ENCODE data around the gene SEZ6L2. TPM values are rescaled to one million over a fixed set of nuclear protein-coding genes. Genes with fewer than 3 reads are reported as not detected.

Gene SEZ6L2
- total and polyA plus RNA-seq, 9 of the 15 experiments (the other 6 are each of a cell fraction or from before 2014, with no cell fraction given), result 0.10 to 2.1 (median 0.72) TPM

DNA sequence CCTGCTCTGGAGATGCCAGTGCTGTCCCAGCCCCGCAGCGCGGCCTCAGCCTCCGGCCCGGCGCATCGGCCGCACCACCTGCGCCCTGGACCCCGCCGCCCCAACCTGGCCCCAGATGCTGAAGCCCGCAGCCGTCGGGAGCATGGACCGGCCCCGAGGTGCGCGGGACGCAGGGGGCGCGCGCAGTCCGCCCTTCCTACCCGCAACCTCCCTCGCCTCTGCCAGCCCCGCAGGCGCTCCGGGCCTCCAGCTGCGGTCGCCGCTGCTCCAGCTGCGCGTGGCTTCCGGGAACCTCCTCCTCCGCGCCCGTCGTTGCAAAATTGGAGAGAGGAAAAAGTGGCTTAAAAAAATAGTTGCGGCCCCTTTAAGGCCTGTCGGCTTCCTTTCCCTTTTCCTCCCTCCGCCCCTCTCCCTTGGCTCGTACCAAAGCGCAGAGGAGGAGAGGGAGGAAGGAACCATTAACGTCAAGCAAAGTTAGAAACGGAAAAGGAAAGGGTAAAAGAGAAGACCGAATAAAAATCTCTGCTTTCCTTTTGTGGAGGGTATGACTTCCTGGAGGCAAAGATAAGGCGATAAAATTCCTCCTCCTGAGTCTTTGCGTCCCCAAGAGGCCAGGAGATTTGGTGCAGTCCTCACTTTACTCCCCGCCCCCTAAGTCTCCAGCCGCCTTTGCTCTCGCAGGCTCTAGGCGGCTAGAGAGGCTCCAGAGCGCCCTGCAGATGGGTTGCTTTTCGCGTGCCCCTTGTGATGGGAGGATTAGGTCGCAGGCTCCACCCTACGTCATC is 36.3 kb downstream of the SEZ6L2 start, which contains the start of gene CDIPT (continued):
- TF ChIP-seq MTA3 (IDR thresholded peaks at IDR 0.05; ENCODE audit: borderline replicate concordance), result peak; percentile 69; the same call in 1 of the 2 replicates
- no peak for TF ChIP-seq FUS (optimal IDR thresholded peaks at IDR 0.05; ENCODE audit: low read depth, low read length)
- TF ChIP-seq NFE2 (IDR thresholded peaks at IDR 0.05; ENCODE audit: low read depth), result peak; percentile 14; the same call in 1 of the 2 replicates
- TF ChIP-seq, protein P1, sequence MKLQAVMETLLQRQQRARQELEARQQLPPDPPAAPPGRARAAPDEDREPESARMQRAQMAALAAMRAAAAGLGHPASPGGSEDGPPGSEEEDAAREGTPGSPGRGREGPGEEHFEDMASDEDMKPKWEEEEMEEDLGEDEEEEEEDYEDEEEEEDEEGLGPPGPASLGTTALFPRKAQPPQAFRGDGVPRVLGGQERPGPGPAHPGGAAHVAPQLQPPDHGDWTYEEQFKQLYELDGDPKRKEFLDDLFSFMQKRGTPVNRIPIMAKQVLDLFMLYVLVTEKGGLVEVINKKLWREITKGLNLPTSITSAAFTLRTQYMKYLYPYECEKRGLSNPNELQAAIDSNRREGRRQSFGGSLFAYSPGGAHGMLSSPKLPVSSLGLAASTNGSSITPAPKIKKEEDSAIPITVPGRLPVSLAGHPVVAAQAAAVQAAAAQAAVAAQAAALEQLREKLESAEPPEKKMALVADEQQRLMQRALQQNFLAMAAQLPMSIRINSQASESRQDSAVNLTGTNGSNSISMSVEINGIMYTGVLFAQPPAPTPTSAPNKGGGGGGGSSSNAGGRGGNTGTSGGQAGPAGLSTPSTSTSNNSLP (IDR thresholded peaks at IDR 0.05; ENCODE audit: borderline replicate concordance, low read depth, low read length), result no peak
- peak; percentile 67 to 95; a peak in 2 of 4 replicates for TF ChIP-seq SIN3A (IDR thresholded peaks at IDR 0.05; ENCODE audit: borderline replicate concordance in 2 of 2, control insufficient read depth in 1 of 2, low read depth in 2 of 2, low read length in 2 of 2)
- TF ChIP-seq, protein P2, sequence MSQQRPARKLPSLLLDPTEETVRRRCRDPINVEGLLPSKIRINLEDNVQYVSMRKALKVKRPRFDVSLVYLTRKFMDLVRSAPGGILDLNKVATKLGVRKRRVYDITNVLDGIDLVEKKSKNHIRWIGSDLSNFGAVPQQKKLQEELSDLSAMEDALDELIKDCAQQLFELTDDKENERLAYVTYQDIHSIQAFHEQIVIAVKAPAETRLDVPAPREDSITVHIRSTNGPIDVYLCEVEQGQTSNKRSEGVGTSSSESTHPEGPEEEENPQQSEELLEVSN (IDR thresholded peaks at IDR 0.05; ENCODE audit: borderline replicate concordance in 1 of 2, extremely low read depth in 1 of 2, insufficient read depth in 1 of 2, insufficient read length in 1 of 2, low read depth in 1 of 2, low read length in 1 of 2, poor library complexity in 1 of 2, severe bottlenecking in 1 of 2), result peak in 1 of 2 experiments; percentile 41
- no peak for TF ChIP-seq SRSF9 (IDR thresholded peaks at IDR 0.05; ENCODE audit: borderline replicate concordance, low read depth, low read length)
- TF ChIP-seq MECOM (CRISPR knock-in tag; IDR thresholded peaks at IDR 0.05), result no peak
- peak; percentile 47 to 79; a peak in 2 of 4 replicates for TF ChIP-seq ETV6 (IDR thresholded peaks at IDR 0.05; ENCODE audit: borderline replicate concordance in 1 of 2, low read depth in 2 of 2, low read length in 1 of 2)
- no peak for TF ChIP-seq ETV6 (CRISPR knock-in tag; IDR thresholded peaks at IDR 0.05; ENCODE audit: borderline replicate concordance)
- TF ChIP-seq, protein P3, sequence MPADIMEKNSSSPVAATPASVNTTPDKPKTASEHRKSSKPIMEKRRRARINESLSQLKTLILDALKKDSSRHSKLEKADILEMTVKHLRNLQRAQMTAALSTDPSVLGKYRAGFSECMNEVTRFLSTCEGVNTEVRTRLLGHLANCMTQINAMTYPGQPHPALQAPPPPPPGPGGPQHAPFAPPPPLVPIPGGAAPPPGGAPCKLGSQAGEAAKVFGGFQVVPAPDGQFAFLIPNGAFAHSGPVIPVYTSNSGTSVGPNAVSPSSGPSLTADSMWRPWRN (IDR thresholded peaks at IDR 0.05; ENCODE audit: low read depth), result 0 out of 2 replicates have a peak, but pooled peaks have one; percentile 39
- no peak for TF ChIP-seq FOXA3 (CRISPR knock-in tag; conservative IDR thresholded peaks at IDR 0.05 in 1 of 2, IDR thresholded peaks at IDR 0.05 in 1 of 2)
- TF ChIP-seq, protein P4, sequence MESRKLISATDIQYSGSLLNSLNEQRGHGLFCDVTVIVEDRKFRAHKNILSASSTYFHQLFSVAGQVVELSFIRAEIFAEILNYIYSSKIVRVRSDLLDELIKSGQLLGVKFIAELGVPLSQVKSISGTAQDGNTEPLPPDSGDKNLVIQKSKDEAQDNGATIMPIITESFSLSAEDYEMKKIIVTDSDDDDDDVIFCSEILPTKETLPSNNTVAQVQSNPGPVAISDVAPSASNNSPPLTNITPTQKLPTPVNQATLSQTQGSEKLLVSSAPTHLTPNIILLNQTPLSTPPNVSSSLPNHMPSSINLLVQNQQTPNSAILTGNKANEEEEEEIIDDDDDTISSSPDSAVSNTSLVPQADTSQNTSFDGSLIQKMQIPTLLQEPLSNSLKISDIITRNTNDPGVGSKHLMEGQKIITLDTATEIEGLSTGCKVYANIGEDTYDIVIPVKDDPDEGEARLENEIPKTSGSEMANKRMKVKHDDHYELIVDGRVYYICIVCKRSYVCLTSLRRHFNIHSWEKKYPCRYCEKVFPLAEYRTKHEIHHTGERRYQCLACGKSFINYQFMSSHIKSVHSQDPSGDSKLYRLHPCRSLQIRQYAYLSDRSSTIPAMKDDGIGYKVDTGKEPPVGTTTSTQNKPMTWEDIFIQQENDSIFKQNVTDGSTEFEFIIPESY (CRISPR knock-in tag; IDR thresholded peaks at IDR 0.05), result peak; percentile 8; the same call in 1 of the 2 replicates
- no peak; the same call in none of the 2 replicates for TF ChIP-seq EP400 (IDR thresholded peaks at IDR 0.05)
- TF ChIP-seq SAFB2 (IDR thresholded peaks at IDR 0.05; ENCODE audit: borderline replicate concordance, low read depth, low read length, severe bottlenecking), result no peak
- peak; percentile 99 for TF ChIP-seq SP2 (IDR thresholded peaks at IDR 0.05; ENCODE audit: extremely low read depth, low read depth, low read length, poor library complexity, severe bottlenecking)

Measured in K562 (cell line).